Peyer's patch (tissue), 4 donors: ENCODE data around the gene MEMO1. TPM values are rescaled to one million over a fixed set of nuclear protein-coding genes. Genes with fewer than 3 reads are reported as not detected.
"Not testable (repeated sequence)": the region's sequence is repeated elsewhere in the genome, so short reads cannot be mapped to it uniquely, and the experiment has no call there.

Experiments
- DNase-seq, 3 donors: peaks; one replicate each; pipeline ENCODE4 v3.0.0-alpha.2; 2017 to 2019
- H3K27ac ChIP-seq, 4 donors: fragments of 200-600 bp; sonication (generic); one replicate each; pipeline ENCODE4 v1.5.1; 2016 to 2019
- H3K27me3 ChIP-seq, 2 donors: fragments of 200-600 bp; sonication (generic); one replicate each; pipeline ENCODE4 v1.5.1; 2019
- H3K36me3 ChIP-seq, 3 donors: fragments of 200-600 bp; sonication (generic); one replicate each; pipeline ENCODE4 v1.5.1; 2016 to 2019
- H3K4me1 ChIP-seq, 4 donors: fragments of 200-600 bp; sonication (generic); one replicate each; pipeline ENCODE4 v1.5.1; 2016 to 2019
- H3K4me3 ChIP-seq, 4 donors: fragments of 200-600 bp; sonication (generic); 1 replicate in 3 of 4; 2 replicates in 1 of 4; pipeline ENCODE4 v1.5.1; 2016 to 2019; ENCODE audit warnings: mild to moderate bottlenecking in 1 of 4
- H3K9me3 ChIP-seq, 4 donors: fragments of 200-600 bp; sonication (generic); one replicate each; pipeline ENCODE4 v1.5.1; 2016 to 2019; ENCODE audit warnings: mild to moderate bottlenecking in 1 of 4
- POLR2A ChIP-seq, 2 donors: fragments of 450-650 bp; IDR thresholded peaks; one replicate each; pipeline ENCODE4 v1.5.1; 2017; ENCODE audit warnings: antibody characterized with exemption in 2 of 2, mild to moderate bottlenecking in 2 of 2, moderate library complexity in 2 of 2
- total RNA-seq, 4 donors: library from RNA; depleted of rRNA; stranded (reverse); fragments of >200 nt; gene quantifications; one replicate each; pipeline ENCODE4 v1.1.0, GENCODE V29; 2016
- TF ChIP-seq, protein P1 (sequence below), 6 experiments: fragments of 450-650 bp in 4 of 6; fragments of 200-600 bp in 2 of 6; sonication (generic) in 1 of 6; IDR thresholded peaks; one replicate each; pipeline ENCODE4 v1.5.1; 2017 to 2019; ENCODE audit warnings: antibody characterized with exemption in 6 of 6, mild to moderate bottlenecking in 3 of 6, moderate library complexity in 1 of 6

MEMO1 gene
- total RNA-seq, 4 donors from 2014 or later: 5.2 to 27.3 (median 21.7) TPM

GRCh38 chr2:31865215-31865614, 145.6 kb downstream of the MEMO1 start:
- Histone ChIP-seq H3K36me3 (no peaks in the 10 kb centered on the region), H3K4me1 (no peaks in the 10 kb centered on the region), H3K4me3 (no peak overlapping the region), H3K27ac (no peak overlapping the region), H3K9me3 (no peaks in the 10 kb centered on the region), H3K27me3 (no peaks in the 10 kb centered on the region)
- no peak for DNase-seq
- no peak for TF ChIP-seq POLR2A (IDR thresholded peaks at IDR 0.05)
- TF ChIP-seq, protein P1, sequence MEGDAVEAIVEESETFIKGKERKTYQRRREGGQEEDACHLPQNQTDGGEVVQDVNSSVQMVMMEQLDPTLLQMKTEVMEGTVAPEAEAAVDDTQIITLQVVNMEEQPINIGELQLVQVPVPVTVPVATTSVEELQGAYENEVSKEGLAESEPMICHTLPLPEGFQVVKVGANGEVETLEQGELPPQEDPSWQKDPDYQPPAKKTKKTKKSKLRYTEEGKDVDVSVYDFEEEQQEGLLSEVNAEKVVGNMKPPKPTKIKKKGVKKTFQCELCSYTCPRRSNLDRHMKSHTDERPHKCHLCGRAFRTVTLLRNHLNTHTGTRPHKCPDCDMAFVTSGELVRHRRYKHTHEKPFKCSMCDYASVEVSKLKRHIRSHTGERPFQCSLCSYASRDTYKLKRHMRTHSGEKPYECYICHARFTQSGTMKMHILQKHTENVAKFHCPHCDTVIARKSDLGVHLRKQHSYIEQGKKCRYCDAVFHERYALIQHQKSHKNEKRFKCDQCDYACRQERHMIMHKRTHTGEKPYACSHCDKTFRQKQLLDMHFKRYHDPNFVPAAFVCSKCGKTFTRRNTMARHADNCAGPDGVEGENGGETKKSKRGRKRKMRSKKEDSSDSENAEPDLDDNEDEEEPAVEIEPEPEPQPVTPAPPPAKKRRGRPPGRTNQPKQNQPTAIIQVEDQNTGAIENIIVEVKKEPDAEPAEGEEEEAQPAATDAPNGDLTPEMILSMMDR (IDR thresholded peaks at IDR 0.05): no peak

DNA sequence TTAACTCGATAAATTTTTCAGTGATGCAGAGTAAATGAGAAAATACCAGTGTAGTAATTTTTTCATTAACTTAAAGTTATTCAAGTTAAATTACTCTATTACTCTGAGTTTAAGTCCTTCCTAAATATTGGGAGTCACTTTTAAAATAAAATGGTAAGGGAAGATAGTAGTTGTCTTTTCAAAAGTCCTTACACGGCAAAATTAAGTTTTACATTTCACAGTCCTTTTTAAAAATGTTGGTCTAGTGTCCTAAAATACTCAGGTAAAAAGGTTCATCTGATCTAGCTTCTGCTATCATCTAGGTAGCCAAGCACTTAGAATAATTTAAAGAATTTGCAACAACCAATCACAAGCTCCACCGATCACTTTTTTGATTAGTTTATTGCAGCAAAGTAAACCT, 146.9 kb downstream of the MEMO1 start:
- TF ChIP-seq, protein P1 (IDR thresholded peaks at IDR 0.05): no peak
- no peak for TF ChIP-seq POLR2A (IDR thresholded peaks at IDR 0.05)
- H3K9me3 ChIP-seq: no peaks in the 10 kb centered on the region
- H3K27me3 ChIP-seq: no peaks in the 10 kb centered on the region
- no peak overlapping the region for H3K4me3 ChIP-seq
- H3K4me1 ChIP-seq: no peaks in the 10 kb centered on the region
- H3K36me3 ChIP-seq: no peaks in the 10 kb centered on the region
- H3K27ac ChIP-seq: no peak overlapping the region
- DNase-seq: no peak

DNA sequence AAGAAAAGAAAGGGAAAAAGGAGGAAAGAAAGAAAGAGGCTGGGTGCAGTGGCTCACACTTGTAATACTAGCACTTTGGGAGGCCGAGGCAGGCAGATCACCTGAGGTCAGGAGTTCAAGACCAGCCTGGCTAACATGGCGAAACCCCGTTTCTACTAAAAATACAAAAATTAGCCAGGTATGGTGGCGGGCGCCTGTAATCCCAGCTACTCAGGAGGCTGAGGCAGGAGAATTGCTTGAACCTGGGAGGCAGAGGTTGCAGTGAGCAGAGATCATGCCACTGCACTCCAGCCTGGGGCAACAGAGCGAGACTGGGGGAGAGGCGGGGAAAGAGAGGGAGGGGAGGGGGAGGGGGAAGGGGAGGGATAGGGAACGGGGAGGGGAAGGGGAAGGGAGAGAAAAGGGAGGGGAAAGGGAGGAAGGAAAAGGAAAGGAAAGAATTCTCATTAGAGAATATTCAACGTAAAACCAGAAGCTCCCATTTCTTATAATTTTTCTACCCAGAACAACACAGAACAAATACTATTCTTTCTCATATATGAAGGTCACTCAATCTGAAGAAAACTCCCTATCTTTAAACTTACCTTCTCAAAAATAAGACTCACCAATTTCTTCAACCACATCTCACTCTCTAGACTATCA, 147.7 kb downstream of the MEMO1 start:
- H3K4me1 ChIP-seq, H3K27me3 ChIP-seq, H3K4me3 ChIP-seq, H3K9me3 ChIP-seq, DNase-seq, H3K27ac ChIP-seq, H3K36me3 ChIP-seq: not testable (repeated sequence)

DNA sequence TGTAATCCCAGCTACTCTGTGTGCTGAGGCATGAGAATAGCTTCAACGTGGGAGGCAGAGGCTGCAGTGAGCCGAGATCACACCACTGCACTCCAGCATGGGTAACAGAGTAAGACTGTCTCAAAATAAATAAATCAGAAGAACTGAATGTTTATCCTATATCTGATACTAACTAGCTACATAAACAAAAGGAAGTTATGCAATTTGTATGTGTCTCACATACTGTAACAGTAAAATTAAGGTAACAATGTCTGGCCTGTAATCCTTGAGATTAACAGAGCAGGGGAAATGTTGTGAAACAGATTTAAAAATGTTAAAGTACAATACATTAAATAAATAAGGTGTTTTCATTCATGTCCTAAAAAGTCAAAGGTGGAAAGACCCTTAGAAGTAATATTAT, 150.8 kb downstream of the MEMO1 start:
- Histone ChIP-seq H3K36me3 (no peaks in the 10 kb centered on the region), H3K9me3 (no peaks in the 10 kb centered on the region), H3K27me3 (no peaks in the 10 kb centered on the region), H3K27ac (no peak overlapping the region), H3K4me1 (no peaks in the 10 kb centered on the region), H3K4me3 (no peak overlapping the region)
- DNase-seq: no peak
- TF ChIP-seq POLR2A (IDR thresholded peaks at IDR 0.05): no peak
- TF ChIP-seq, protein P1 (IDR thresholded peaks at IDR 0.05): no peak

- no peak overlapping the region for H3K4me3 ChIP-seq
- H3K36me3 ChIP-seq: no peaks in the 10 kb centered on the region
Observed at GRCh38 chr2:31853521-31853920, 157.3 kb downstream of the MEMO1 start.

DNA sequence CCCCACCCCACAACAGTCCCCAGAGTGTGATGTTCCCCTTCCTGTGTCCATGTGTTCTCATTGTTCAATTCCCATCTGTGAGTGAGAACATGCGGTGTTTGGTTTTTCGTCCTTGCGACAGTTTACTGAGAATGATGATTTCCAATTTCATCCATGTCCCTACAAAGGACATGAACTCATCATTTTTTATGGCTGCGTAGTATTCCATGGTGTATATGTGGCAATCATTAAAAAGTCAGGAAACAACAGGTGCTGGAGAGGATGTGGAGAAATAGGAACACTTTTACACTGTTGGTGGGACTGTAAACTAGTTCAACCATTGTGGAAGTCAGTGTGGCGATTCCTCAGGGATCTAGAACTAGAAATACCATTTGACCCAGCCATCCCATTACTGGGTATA, 168.7 kb downstream of the MEMO1 start:
- H3K36me3 ChIP-seq, H3K27ac ChIP-seq, H3K4me3 ChIP-seq, H3K9me3 ChIP-seq, DNase-seq, H3K27me3 ChIP-seq, H3K4me1 ChIP-seq: not testable (repeated sequence)

More at GRCh38 chr2:31853521-31853920, 157.3 kb downstream of the MEMO1 start:
- Histone ChIP-seq H3K4me1 (no peaks in the 10 kb centered on the region), H3K27ac (no peak overlapping the region), H3K27me3 (no peaks in the 10 kb centered on the region), H3K9me3 (no peaks in the 10 kb centered on the region)
- DNase-seq: no peak
- TF ChIP-seq POLR2A (IDR thresholded peaks at IDR 0.05): no peak
- TF ChIP-seq, protein P1 (IDR thresholded peaks at IDR 0.05): no peak

DNA sequence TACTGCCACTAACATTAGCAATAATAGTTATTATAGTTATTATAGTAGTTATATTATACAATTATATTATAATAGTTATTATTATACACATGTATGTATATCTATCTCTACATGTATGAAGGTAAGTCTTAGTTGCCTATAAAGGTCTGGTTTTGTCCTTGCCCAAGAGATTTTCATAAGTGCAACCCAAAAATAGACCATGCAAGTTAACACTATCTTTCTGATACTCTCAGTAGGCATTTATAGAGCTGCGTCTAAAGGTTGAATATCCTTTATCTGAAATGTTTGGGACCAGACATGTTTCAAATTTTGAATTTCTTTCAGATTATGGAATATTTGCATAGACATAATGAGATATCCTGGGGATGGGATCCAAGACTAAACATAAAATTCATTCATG, 175.4 kb downstream of the MEMO1 start:
- no peaks in the 10 kb centered on the region for H3K27me3 ChIP-seq

More for the DNA sequence above, 175.4 kb downstream of the MEMO1 start:
- no peak overlapping the region for H3K27ac ChIP-seq
- TF ChIP-seq, protein P1 (IDR thresholded peaks at IDR 0.05): no peak
- TF ChIP-seq POLR2A (IDR thresholded peaks at IDR 0.05): no peak
- no peak for DNase-seq
- no peaks in the 10 kb centered on the region for H3K36me3 ChIP-seq
- H3K9me3 ChIP-seq: no peaks in the 10 kb centered on the region
- no peaks in the 10 kb centered on the region for H3K4me1 ChIP-seq
- H3K4me3 ChIP-seq: no peak overlapping the region
